ENCODE measurements around the gene APCS.

APCS gene

DNA sequence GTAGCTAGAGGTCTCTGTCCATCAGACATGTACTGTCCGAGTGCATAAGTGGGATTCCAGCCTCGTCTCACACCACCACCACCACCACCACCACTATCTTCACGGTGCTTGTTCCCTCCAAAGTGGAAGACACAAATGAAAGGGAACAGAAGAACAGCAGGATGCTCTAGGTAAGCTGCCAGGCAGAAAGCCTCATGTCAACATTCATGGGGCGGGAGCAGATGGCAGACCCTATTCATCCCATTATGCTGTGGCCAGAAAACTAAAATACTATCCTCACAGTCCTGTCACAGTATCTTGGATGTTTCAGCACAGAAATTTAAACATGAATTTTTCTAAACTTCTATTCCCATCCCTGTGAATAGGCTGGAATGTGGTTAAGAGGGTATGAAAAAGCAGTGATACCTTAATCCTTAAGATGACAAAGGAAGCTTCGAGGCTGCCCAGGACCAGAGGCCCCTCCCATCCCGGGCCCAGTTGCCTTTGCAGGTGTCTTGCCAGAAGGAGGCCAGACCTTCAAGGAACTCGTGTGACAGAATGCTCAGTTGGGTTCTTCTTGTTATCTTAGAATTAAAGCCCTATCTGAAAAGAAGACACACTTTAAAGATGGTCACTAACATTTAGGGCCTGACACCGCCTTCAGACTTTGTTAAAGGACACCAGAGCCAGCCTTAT, 24.7 kb downstream of the APCS start:
- H3K9ac ChIP-seq = no peak overlapping the region
- H3K79me2 ChIP-seq (ENCODE audit: insufficient read depth, low read depth) = no peaks in the 10 kb centered on the region
- H3K36me3 ChIP-seq (ENCODE audit: insufficient read depth) = no peaks in the 10 kb centered on the region
- TF ChIP-seq, protein P1, sequence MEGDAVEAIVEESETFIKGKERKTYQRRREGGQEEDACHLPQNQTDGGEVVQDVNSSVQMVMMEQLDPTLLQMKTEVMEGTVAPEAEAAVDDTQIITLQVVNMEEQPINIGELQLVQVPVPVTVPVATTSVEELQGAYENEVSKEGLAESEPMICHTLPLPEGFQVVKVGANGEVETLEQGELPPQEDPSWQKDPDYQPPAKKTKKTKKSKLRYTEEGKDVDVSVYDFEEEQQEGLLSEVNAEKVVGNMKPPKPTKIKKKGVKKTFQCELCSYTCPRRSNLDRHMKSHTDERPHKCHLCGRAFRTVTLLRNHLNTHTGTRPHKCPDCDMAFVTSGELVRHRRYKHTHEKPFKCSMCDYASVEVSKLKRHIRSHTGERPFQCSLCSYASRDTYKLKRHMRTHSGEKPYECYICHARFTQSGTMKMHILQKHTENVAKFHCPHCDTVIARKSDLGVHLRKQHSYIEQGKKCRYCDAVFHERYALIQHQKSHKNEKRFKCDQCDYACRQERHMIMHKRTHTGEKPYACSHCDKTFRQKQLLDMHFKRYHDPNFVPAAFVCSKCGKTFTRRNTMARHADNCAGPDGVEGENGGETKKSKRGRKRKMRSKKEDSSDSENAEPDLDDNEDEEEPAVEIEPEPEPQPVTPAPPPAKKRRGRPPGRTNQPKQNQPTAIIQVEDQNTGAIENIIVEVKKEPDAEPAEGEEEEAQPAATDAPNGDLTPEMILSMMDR (conservative IDR thresholded peaks at IDR 0.05; ENCODE audit: low read depth, low read length) = no peak
- no peaks in the 10 kb centered on the region for H3K27me3 ChIP-seq (ENCODE audit: insufficient read depth, low read depth)
- no peak overlapping the region for H3K27ac ChIP-seq
- no peaks in the 10 kb centered on the region for H4K20me1 ChIP-seq (ENCODE audit: insufficient read depth)
- no peaks in the 10 kb centered on the region for H3K4me1 ChIP-seq (ENCODE audit: low read depth, poor library complexity, severe bottlenecking)
- no peak overlapping the region for H3K4me2 ChIP-seq
- no peak overlapping the region for H3K4me3 ChIP-seq (IDR thresholded peaks at IDR 0.05; ENCODE audit: insufficient read depth, low read depth, low read length)
- no peak overlapping the region for H2AFZ ChIP-seq (ENCODE audit: low read depth)

GRCh38 chr1:159632922-159633321, 45.3 kb downstream of the APCS start:
- no peak overlapping the region for H3K27ac ChIP-seq
- H4K20me1 ChIP-seq (ENCODE audit: insufficient read depth) = no peaks in the 10 kb centered on the region
- H3K36me3 ChIP-seq (ENCODE audit: insufficient read depth) = no peaks in the 10 kb centered on the region
- TF ChIP-seq, protein P1 (conservative IDR thresholded peaks at IDR 0.05; ENCODE audit: low read depth, low read length) = no peak
- no peak overlapping the region for H3K9ac ChIP-seq
- no peaks in the 10 kb centered on the region for H3K27me3 ChIP-seq (ENCODE audit: insufficient read depth, low read depth)
- H2AFZ ChIP-seq (ENCODE audit: low read depth) = no peak overlapping the region
- no peak overlapping the region for H3K4me2 ChIP-seq
- H3K4me3 ChIP-seq (IDR thresholded peaks at IDR 0.05; ENCODE audit: insufficient read depth, low read depth, low read length) = no peak overlapping the region
- H3K79me2 ChIP-seq (ENCODE audit: insufficient read depth, low read depth) = no peaks in the 10 kb centered on the region
- no peaks in the 10 kb centered on the region for H3K4me1 ChIP-seq (ENCODE audit: low read depth, poor library complexity, severe bottlenecking)
